K562 (cell line): Measurements from ENCODE around the gene PPP1CC. TPM values are rescaled to one million over a fixed set of nuclear protein-coding genes. Genes with fewer than 3 reads are reported as not detected.

ENCODE experiments used
- ATAC-seq: fragments of 200-7000 bp; cut with Tn5 transposase; 3 replicates; pipeline ENCODE4 v1.9.1; 2020; ENCODE audit warnings: moderate library complexity
- BruUV-seq: library from RNA; stranded (reverse); fragments of 400-500 nt; replicated peaks from 2 replicates; lab custom pipeline; 2021; lab: Mats Ljungman, UMichigan
- CTCF ChIA-PET: fragments of 300-600 bp; formaldehyde crosslinking; extraction: SDS; loops from one replicate; lab custom pipeline; 2021; ENCODE audit warnings: low intra/inter-chr PET ratio; lab: Yijun Ruan, JAX
- POLR2A ChIA-PET: fragments of 300-600, 350-650 bp; sonication (Branson Sonifier 250); formaldehyde crosslinking; extraction: SDS; loops from one replicate; lab custom pipeline; 2021; ENCODE audit warnings: antibody characterized with exemption, inconsistent platforms; lab: Yijun Ruan, JAX
- DNase-seq, 4 experiments: peaks; one replicate each; pipeline versions ENCODE4 v3.0.0 to v3.0.0-alpha.2; 2011 to 2018; ENCODE audit warnings: low spot score in 3 of 4, mixed read lengths in 3 of 4; ENCODE audit errors: extremely low read depth in 1 of 4
- FAIRE-seq: peaks from 2 replicates; lab custom pipeline; 2011; peaks lifted over from hg19 to GRCh38; lab: Jason Lieb, UNC
- H2AFZ ChIP-seq: 2 replicates; pipeline ENCODE4 v1.6.0; 2011; ENCODE audit warnings: low read depth, low read length, control low read depth, inconsistent platforms
- H3K27ac ChIP-seq: fragments of 200-600 bp; 3 replicates; pipeline ENCODE4 v1.8.0; 2011; ENCODE audit warnings: low read depth, mild to moderate bottlenecking, control low read depth, inconsistent platforms, low read length, moderate library complexity, mixed read lengths; ENCODE audit errors: extremely low read depth
- H3K27me3 ChIP-seq, 2 experiments: fragments of 300-600 bp in 1 of 2; 2 replicates in 1 of 2; 3 replicates in 1 of 2; pipeline versions ENCODE4 v1.6.0 to v1.8.0; 2011; ENCODE audit warnings: inconsistent platforms in 2 of 2, low read length in 2 of 2, mild to moderate bottlenecking in 1 of 2, mixed read lengths in 1 of 2, moderate library complexity in 1 of 2; ENCODE audit not compliant: control insufficient read depth in 2 of 2, insufficient read depth in 2 of 2
- H3K36me3 ChIP-seq: fragments of 300-600 bp; 3 replicates; pipeline ENCODE4 v1.8.0; 2011; ENCODE audit warnings: mild to moderate bottlenecking, low read length, inconsistent platforms; ENCODE audit not compliant: control insufficient read depth, insufficient read depth
- H3K4me1 ChIP-seq, 2 experiments: fragments of 200-600 bp in 1 of 2; replicated peaks in 1 of 2; 2 replicates in 1 of 2; 3 replicates in 1 of 2; pipeline versions ENCODE4 v1.5.1 to v1.8.0; 2011; ENCODE audit warnings: inconsistent platforms in 2 of 2, low read length in 2 of 2, mild to moderate bottlenecking in 1 of 2, mixed read lengths in 1 of 2, moderate library complexity in 1 of 2; ENCODE audit not compliant: control insufficient read depth in 2 of 2, insufficient read depth in 2 of 2
- H3K4me2 ChIP-seq: 2 replicates; pipeline ENCODE4 v1.6.1; 2011; ENCODE audit warnings: low read length, control low read depth, inconsistent platforms, mixed read lengths; ENCODE audit not compliant: insufficient read depth
- H3K4me3 ChIP-seq: fragments of 200-600 bp; sonication (generic), shearing (Covaris generic); 2 replicates; pipeline ENCODE4 v1.5.1; 2016; ENCODE audit warnings: control low read depth, inconsistent platforms
- H3K79me2 ChIP-seq: fragments of 200-600 bp; 3 replicates; pipeline ENCODE4 v1.8.0; 2011; ENCODE audit warnings: low read length, inconsistent platforms; ENCODE audit not compliant: control insufficient read depth, insufficient read depth
- H3K9ac ChIP-seq, 2 experiments: 2 replicates each; pipeline versions ENCODE4 v1.6.0 to v1.6.1; 2011; ENCODE audit warnings: low read depth in 2 of 2, low read length in 2 of 2, control low read depth in 1 of 2, inconsistent platforms in 1 of 2, mild to moderate bottlenecking in 1 of 2, mixed read lengths in 1 of 2; ENCODE audit not compliant: insufficient read depth in 1 of 2
- H3K9me1 ChIP-seq: one replicate; pipeline ENCODE4 v1.6.0; 2011; ENCODE audit warnings: inconsistent platforms, mild to moderate bottlenecking, low read length, moderate library complexity; ENCODE audit not compliant: control insufficient read depth, insufficient read depth
- H3K9me3 ChIP-seq: replicated peaks from 2 replicates; pipeline ENCODE4 v1.5.1; 2011; ENCODE audit warnings: low read depth, low read length, inconsistent platforms; ENCODE audit not compliant: control insufficient read depth, insufficient read depth
- H4K20me1 ChIP-seq: replicated peaks from 2 replicates; pipeline ENCODE4 v1.6.1; 2011; ENCODE audit warnings: low read length, inconsistent platforms, mixed read lengths; ENCODE audit not compliant: control insufficient read depth, insufficient read depth
- CHD2 ChIP-seq: IDR thresholded peaks from 2 replicates; pipeline ENCODE4 v1.6.1; 2011; ENCODE audit warnings: low read depth, low read length
- NUFIP1 ChIP-seq: fragments of 450-650 bp; IDR thresholded peaks from 2 replicates; pipeline ENCODE4 v1.6.1; 2018; ENCODE audit not compliant: partially characterized antibody
- RBM15 ChIP-seq: fragments of 200-400 bp; formaldehyde crosslinking; IDR thresholded peaks from 2 replicates; pipeline ENCODE4 v1.6.1; 2018; ENCODE audit warnings: mild to moderate bottlenecking, low read length, moderate library complexity; ENCODE audit not compliant: insufficient read depth
- ZNF121 ChIP-seq: sonication (generic); formaldehyde crosslinking; conservative IDR thresholded peaks from 2 replicates; pipeline ENCODE4 v1.8.0; 2022; ENCODE audit warnings: missing genetic modification reagents
- ZNF124 ChIP-seq: sonication (generic); formaldehyde crosslinking; IDR thresholded peaks from 2 replicates; pipeline ENCODE4 v1.8.1; 2022; ENCODE audit warnings: missing genetic modification reagents
- ZNF583 ChIP-seq: fragments of 250-450 bp; sonication (Bioruptor Pico); IDR thresholded peaks from 2 replicates; pipeline ENCODE4 v1.4.0; 2020
- WGBS: fragments of 100-300 bp; shearing (Covaris generic); methylation state at CpG from one replicate; pipeline ENCODE4 v1.1.6; 2016; ENCODE audit warnings: low coverage, mixed read lengths; ENCODE audit not compliant: insufficient coverage; ENCODE audit errors: missing lambda C conversion rate; 5-methylcytosine and 5-hydroxymethylcytosine counted together
- in situ Hi-C: fragments of 300-500 bp; cut with MboI; formaldehyde crosslinking; loops from 4 replicates; pipeline ENCODE4 v1.15.0; 2018; ENCODE audit warnings: inconsistent platforms, mixed read lengths
- intact Hi-C: fragments of 100-400 bp; cut with micrococcal nuclease; formaldehyde crosslinking; loops from 2 replicates; pipeline ENCODE4 v1.14.2; 2022
- polyA plus RNA-seq, 8 experiments: library from polyadenylated mRNA; depleted of rRNA in 4 of 8; stranded (reverse) in 5 of 8; unstranded in 3 of 8; fragments of >200 nt; fragmentation: Nextera tagmentation in 2 of 8; fragmentation: Illumina TruSeq in 1 of 8; extraction: Ambion mirVana in 2 of 8; extraction: Trizol in 1 of 8; gene quantifications; 2 replicates each; pipeline versions ENCODE4 v1.2.1 to v1.2.3, GENCODE V29; 2011 to 2014; ENCODE audit warnings: inconsistent platforms in 1 of 8, missing spikeins in 1 of 8
- total RNA-seq, 7 experiments: library from RNA; depleted of rRNA in 6 of 7; stranded (reverse); fragments of >200 nt in 6 of 7; fragmentation: Illumina TruSeq in 2 of 7; extraction: Trizol in 2 of 7; gene quantifications; 2 replicates each; pipeline versions ENCODE4 v1.2.1 to v1.2.3, GENCODE V29; 2011 to 2021; ENCODE audit warnings: low replicate concordance in 1 of 7

Gene PPP1CC
- total and polyA plus RNA-seq, 9 of the 15 experiments (the other 6 are each of a cell fraction or from before 2014, with no cell fraction given) = 67.4 to 286 (median 195) TPM

DNA sequence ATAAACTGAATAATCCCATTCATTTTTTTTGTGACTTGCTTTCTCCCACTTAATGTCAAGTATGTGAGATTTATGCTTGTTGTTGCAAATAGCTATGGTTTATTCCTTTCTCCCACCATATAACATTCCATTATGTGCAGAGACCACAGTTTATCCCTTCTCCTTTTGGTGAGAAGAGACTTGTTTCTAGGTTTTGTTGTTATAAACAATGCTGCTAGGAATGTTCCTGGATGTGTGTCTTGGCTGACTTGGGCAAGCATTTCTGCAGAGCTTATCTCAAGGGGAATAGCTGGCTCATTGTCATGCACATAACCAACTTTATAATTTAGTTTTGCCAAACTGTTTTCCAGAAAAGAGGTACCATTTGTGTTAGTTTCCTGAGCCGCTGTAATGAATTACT is 47.6 kb upstream of the PPP1CC start:
- no peak overlapping the region for H3K27ac ChIP-seq
- TF ChIP-seq ZNF124 (CRISPR knock-in tag) (no peak), RBM15 (no peak), CHD2 (no peak), ZNF583 (CRISPR knock-in tag) (no peak)
- TF ChIP-seq, all 486 proteins: peak for 0
- ATAC-seq (no peak), FAIRE-seq (no peak), DNase-seq (no peak)
- intact Hi-C loops = no loop called here
- Histone ChIP-seq H3K9ac (no peak overlapping the region), H3K4me1 (no peaks in the 10 kb centered on the region; a peak in 1 of 5 replicates), H3K27me3 (no peaks in the 10 kb centered on the region; a peak in 2 of 5 replicates), H3K79me2 (no peaks in the 10 kb centered on the region), H3K9me1 (no peaks in the 10 kb centered on the region), H2AFZ (no peak overlapping the region), H3K4me2 (no peak overlapping the region), H3K4me3 (no peak overlapping the region), H3K36me3 (no peaks in the 10 kb centered on the region), H4K20me1 (no peaks in the 10 kb centered on the region), H3K9me3 (no peaks in the 10 kb centered on the region)
- CTCF ChIA-PET = no interaction called here
- 0% methylated on average over 1 of the region's 1 CpG for WGBS
- POLR2A ChIA-PET = interaction anchor here (0.5 to 1.6 kb wide), 3 partner anchors 10 to 51 kb away, joined by 3 to 4 read pairs (median 3); no protein-coding TSS in a partner anchor
- in situ Hi-C loops = no loop called here
- no TSS peak for BruUV-seq

DNA sequence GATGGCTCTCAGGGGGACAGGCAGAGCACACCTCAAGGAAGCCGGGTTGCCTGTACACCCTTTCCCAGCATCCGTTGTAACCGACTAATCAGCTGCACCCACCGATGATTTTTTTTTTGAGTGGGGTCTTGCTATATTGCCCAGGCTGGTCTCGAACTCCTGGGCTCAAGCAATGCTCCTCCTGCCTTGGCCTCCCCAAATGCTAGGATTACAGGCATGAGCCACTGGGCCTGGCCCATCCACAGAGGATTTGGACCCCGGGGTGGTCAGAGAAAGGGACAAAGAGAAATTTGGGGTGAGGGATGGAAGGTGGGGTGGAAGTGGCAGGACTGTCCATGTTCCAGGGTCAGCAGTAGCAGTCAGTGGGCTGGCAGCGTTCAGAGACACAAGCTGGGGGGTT is 43.3 kb upstream of the PPP1CC start:
- no TSS peak for BruUV-seq

More for the DNA sequence above, 43.3 kb upstream of the PPP1CC start:
- Histone ChIP-seq H4K20me1 (no peaks in the 10 kb centered on the region), H3K27ac (no peak overlapping the region), H3K4me1 (peaks cover 0 to 10% of the 10 kb centered on the region in 2 experiments; a peak in 4 of 5 replicates), H3K79me2 (no peaks in the 10 kb centered on the region), H3K9ac (0 out of 4 replicates have a peak overlapping the region, but pooled peaks of 1 of the 2 experiments have one; percentile 17)
- 16% methylated on average over 7 of the region's 7 CpGs for whole genome bisulfite sequencing
- no peak for FAIRE-seq
- peak; percentile 50; the same call in 1 of the 2 replicates for TF ChIP-seq ZNF121
- no peak for TF ChIP-seq NUFIP1
- TF ChIP-seq, all 486 proteins: peak for 1
- Histone ChIP-seq H3K4me2 (no peak overlapping the region), H3K27me3 (no peaks in the 10 kb centered on the region; a peak in 1 of 5 replicates), H3K36me3 (no peaks in the 10 kb centered on the region), H2AFZ (no peak overlapping the region), H3K4me3 (no peak overlapping the region), H3K9me1 (no peaks in the 10 kb centered on the region), H3K9me3 (no peaks in the 10 kb centered on the region)
- ChIA-PET POLR2A (interaction anchor here (1.3 to 1.4 kb wide), 3 partner anchors 10 to 69 kb away, joined by 3 to 5 read pairs (median 5); no protein-coding TSS in a partner anchor), CTCF (no interaction called here)
- in situ Hi-C loops = no loop called here
- intact Hi-C loops = no loop called here
- DNase-seq = no peak
- no peak for ATAC-seq
